ENCODE measurements around the gene CDKN1C.

CDKN1C gene

DNA sequence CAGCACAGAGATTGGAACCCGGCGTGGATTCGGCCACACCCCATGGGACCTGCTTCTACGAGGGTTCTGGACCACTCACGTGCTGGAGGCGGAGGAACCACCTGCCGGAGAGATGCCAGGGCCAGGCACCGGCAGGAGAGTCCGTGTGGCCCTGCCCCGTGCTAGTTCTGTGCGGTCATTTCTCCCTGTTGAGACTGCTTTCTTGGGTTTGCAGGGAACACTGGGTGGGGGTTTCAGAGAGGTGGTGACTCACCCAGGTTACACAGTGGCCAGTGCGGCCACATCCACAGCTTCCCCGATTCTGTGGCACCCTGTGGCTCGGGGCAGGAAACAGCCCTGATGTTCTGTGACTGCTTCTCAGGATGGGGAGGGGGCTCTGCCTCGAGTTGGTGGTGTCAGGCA lies 47.3 kb upstream of the CDKN1C start:
- WGBS, 2 donors (ENCODE audit: extremely low coverage in 2 of 2, insufficient read length in 2 of 2, insufficient replicate concordance in 1 of 2): no CpG with 5 or more reads among the region's 15 CpGs
- H3K9ac ChIP-seq (ENCODE audit: low read depth, low read length, poor library complexity): no peak overlapping the region
- H3K27ac ChIP-seq (replicated peaks; ENCODE audit: low read length): no peak overlapping the region

DNA sequence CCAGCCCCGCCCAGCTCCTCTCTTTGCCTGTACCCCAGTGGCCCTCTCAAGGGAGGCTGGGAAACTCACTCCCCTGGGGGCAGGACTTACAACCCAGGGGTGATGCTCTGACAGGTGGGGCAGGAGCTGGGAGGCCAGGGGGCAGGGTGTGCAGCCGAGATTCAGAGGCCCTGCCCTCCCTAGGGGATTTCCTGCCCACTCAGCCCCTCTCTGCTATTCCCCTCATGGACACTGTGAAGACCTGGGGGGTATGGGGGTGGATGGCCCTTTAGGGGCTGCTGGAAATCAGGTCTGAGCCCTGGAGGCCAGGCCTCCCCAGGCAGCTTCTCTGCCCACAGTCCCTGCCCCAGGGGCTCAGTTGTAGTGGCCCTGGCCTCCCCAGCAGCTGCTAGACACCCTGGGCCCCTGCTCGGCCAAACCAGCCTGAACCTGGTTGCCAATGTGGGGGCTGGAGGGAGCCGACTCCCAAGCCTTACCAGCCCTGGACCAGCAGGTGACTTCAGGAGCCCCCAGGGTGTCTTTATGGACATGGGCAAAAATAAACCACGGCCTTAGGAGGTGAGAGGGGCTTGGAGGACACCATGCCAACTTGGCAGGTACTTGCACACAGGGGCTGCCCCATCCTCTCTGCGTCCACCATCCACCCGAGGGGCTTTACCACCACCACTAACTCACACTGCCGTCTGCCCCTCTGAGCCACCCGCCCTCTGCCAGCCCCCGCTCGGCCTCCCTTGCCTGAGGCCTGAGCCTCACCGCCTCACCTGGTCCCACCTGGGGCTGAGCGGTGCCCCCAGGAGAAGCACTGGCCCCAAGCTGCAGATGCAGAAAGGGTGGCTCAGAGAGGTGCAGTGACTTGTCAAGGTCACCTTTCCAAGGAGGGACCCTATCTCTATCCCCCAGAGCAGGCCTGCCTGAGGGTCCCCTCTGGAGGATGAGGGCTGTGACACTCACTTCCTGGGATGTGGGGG lies 46.5 kb upstream of the CDKN1C start:
- DNase-seq (ENCODE audit: low spot score): no peak
- no peak overlapping the region for H3K14ac ChIP-seq (ENCODE audit: low read length)
- no peak overlapping the region for H2AFZ ChIP-seq (ENCODE audit: low read length)
- H2BK12ac ChIP-seq (ENCODE audit: low read length): no peak overlapping the region
- no peak overlapping the region for H4K91ac ChIP-seq (ENCODE audit: low read depth, low read length, poor library complexity)
- no peak overlapping the region for H3K4ac ChIP-seq (ENCODE audit: low read length)
- H3K9ac ChIP-seq (ENCODE audit: low read depth, low read length, poor library complexity): peak overlapping the region; percentile 21
- H4K8ac ChIP-seq (ENCODE audit: low read depth, low read length): no peak overlapping the region
- peak overlapping the region; percentile 98 for H2AK5ac ChIP-seq (ENCODE audit: low read depth, low read length)
- peaks cover 29 to 59% (median 45%) of the 10 kb centered on the region in 3 experiments for H3K27me3 ChIP-seq (ENCODE audit: control insufficient read depth in 3 of 3, insufficient read depth in 3 of 3, low read depth in 1 of 3, low read length in 3 of 3)
- H3K18ac ChIP-seq (ENCODE audit: low read length): peak overlapping the region; percentile 57
- H3K4me1 ChIP-seq (ENCODE audit: control insufficient read depth in 2 of 2, insufficient read depth in 1 of 2, low read depth in 1 of 2, low read length in 2 of 2): peaks cover 6 to 7% of the 10 kb centered on the region in 2 donors
- no peak overlapping the region for H3K4me2 ChIP-seq (ENCODE audit: insufficient read depth, low read length, poor library complexity, severe bottlenecking)
- H3K23ac ChIP-seq (ENCODE audit: low read depth, low read length, poor library complexity): no peak overlapping the region
- H3K4me3 ChIP-seq (ENCODE audit: low read length in 2 of 2): no peak overlapping the region
- H2BK5ac ChIP-seq (ENCODE audit: low read length): peak overlapping the region; percentile 75
- H2BK15ac ChIP-seq (ENCODE audit: low read length): peak overlapping the region; percentile 37
- H2BK120ac ChIP-seq (ENCODE audit: low read depth, low read length): no peak overlapping the region
- no peaks in the 10 kb centered on the region for H3K79me1 ChIP-seq (ENCODE audit: low read depth, low read length)
- H3K27ac ChIP-seq (replicated peaks; ENCODE audit: low read length): no peak overlapping the region
- WGBS, 2 donors (ENCODE audit: extremely low coverage in 2 of 2, insufficient read length in 2 of 2, insufficient replicate concordance in 1 of 2): no CpG with 5 or more reads among the region's 13 CpGs
- no peaks in the 10 kb centered on the region for H3K36me3 ChIP-seq (replicated peaks in 1 of 2; ENCODE audit: control insufficient read depth in 2 of 2, insufficient read depth in 2 of 2, low read length in 2 of 2)
- peaks cover 11 to 12% of the 10 kb centered on the region in 2 donors for H3K9me3 ChIP-seq (replicated peaks in 1 of 2; ENCODE audit: control insufficient read depth in 2 of 2, insufficient read depth in 1 of 2, low read depth in 1 of 2, low read length in 2 of 2)

More for the DNA sequence above, 47.3 kb upstream of the CDKN1C start:
- no peak overlapping the region for H2BK15ac ChIP-seq (ENCODE audit: low read length)
- no peak overlapping the region for H3K4me2 ChIP-seq (ENCODE audit: insufficient read depth, low read length, poor library complexity, severe bottlenecking)
- H3K4me1 ChIP-seq (ENCODE audit: control insufficient read depth in 2 of 2, insufficient read depth in 1 of 2, low read depth in 1 of 2, low read length in 2 of 2): peaks cover 6 to 7% of the 10 kb centered on the region in 2 donors
- H3K18ac ChIP-seq (ENCODE audit: low read length): peak overlapping the region; percentile 3
- H3K4me3 ChIP-seq (ENCODE audit: low read length in 2 of 2): no peak overlapping the region
- H2BK12ac ChIP-seq (ENCODE audit: low read length): no peak overlapping the region
- no peak overlapping the region for H3K4ac ChIP-seq (ENCODE audit: low read length)
- H2BK5ac ChIP-seq (ENCODE audit: low read length): no peak overlapping the region
- H3K36me3 ChIP-seq (replicated peaks in 1 of 2; ENCODE audit: control insufficient read depth in 2 of 2, insufficient read depth in 2 of 2, low read length in 2 of 2): no peaks in the 10 kb centered on the region
- H3K23ac ChIP-seq (ENCODE audit: low read depth, low read length, poor library complexity): no peak overlapping the region
- H4K91ac ChIP-seq (ENCODE audit: low read depth, low read length, poor library complexity): no peak overlapping the region
- peak overlapping the region; percentile 63 for H2AK5ac ChIP-seq (ENCODE audit: low read depth, low read length)
- no peak overlapping the region for H2AFZ ChIP-seq (ENCODE audit: low read length)
- H2BK120ac ChIP-seq (ENCODE audit: low read depth, low read length): no peak overlapping the region
- no peak overlapping the region for H4K8ac ChIP-seq (ENCODE audit: low read depth, low read length)
- peaks cover 22 to 51% (median 37%) of the 10 kb centered on the region in 3 experiments for H3K27me3 ChIP-seq (ENCODE audit: control insufficient read depth in 3 of 3, insufficient read depth in 3 of 3, low read depth in 1 of 3, low read length in 3 of 3)
- no peak for DNase-seq (ENCODE audit: low spot score)
- H3K9me3 ChIP-seq (replicated peaks in 1 of 2; ENCODE audit: control insufficient read depth in 2 of 2, insufficient read depth in 1 of 2, low read depth in 1 of 2, low read length in 2 of 2): peaks cover 9 to 12% of the 10 kb centered on the region in 2 donors
- no peaks in the 10 kb centered on the region for H3K79me1 ChIP-seq (ENCODE audit: low read depth, low read length)
- no peak overlapping the region for H3K14ac ChIP-seq (ENCODE audit: low read length)

DNA sequence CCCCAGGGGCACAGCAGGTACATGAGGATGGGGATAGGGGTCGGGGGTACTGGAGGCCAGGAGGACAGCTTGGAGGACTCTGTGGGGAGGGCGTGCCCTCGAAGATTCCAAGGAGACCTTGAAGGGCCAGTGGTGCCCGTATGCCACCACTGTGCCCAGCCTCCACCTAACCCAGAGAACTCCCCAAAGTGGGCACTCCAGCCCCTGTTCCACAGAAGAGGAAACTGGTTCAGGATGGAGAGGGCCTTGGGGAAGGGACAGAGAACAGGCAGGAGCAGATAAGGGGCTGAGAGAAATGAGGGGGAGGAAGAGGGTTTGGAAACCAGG lies 45.8 kb upstream of the CDKN1C start:
- H2AFZ ChIP-seq (ENCODE audit: low read length): no peak overlapping the region
- H3K14ac ChIP-seq (ENCODE audit: low read length): peak overlapping the region; percentile 38
- H3K9ac ChIP-seq (ENCODE audit: low read depth, low read length, poor library complexity): peak overlapping the region; percentile 21
- H2BK5ac ChIP-seq (ENCODE audit: low read length): peak overlapping the region; percentile 87
- no peak overlapping the region for H2BK15ac ChIP-seq (ENCODE audit: low read length)
- no peak overlapping the region for H3K4me2 ChIP-seq (ENCODE audit: insufficient read depth, low read length, poor library complexity, severe bottlenecking)
- no CpG with 5 or more reads among the region's 4 CpGs for WGBS, 2 donors (ENCODE audit: extremely low coverage in 2 of 2, insufficient read length in 2 of 2, insufficient replicate concordance in 1 of 2)
- H4K8ac ChIP-seq (ENCODE audit: low read depth, low read length): no peak overlapping the region
- peak overlapping the region; percentile 90 for H2BK12ac ChIP-seq (ENCODE audit: low read length)
- H3K9me3 ChIP-seq (replicated peaks in 1 of 2; ENCODE audit: control insufficient read depth in 2 of 2, insufficient read depth in 1 of 2, low read depth in 1 of 2, low read length in 2 of 2): peaks cover 11 to 15% of the 10 kb centered on the region in 2 donors
- no peaks in the 10 kb centered on the region for H3K36me3 ChIP-seq (replicated peaks in 1 of 2; ENCODE audit: control insufficient read depth in 2 of 2, insufficient read depth in 2 of 2, low read length in 2 of 2)
- no peak overlapping the region for H3K23ac ChIP-seq (ENCODE audit: low read depth, low read length, poor library complexity)
- no peaks in the 10 kb centered on the region for H3K79me1 ChIP-seq (ENCODE audit: low read depth, low read length)
- no peak overlapping the region for H3K27ac ChIP-seq (replicated peaks; ENCODE audit: low read length)
- peaks cover 29 to 66% (median 50%) of the 10 kb centered on the region in 3 experiments for H3K27me3 ChIP-seq (ENCODE audit: control insufficient read depth in 3 of 3, insufficient read depth in 3 of 3, low read depth in 1 of 3, low read length in 3 of 3)
- H2AK5ac ChIP-seq (ENCODE audit: low read depth, low read length): peak overlapping the region; percentile 98
- no peak overlapping the region for H4K91ac ChIP-seq (ENCODE audit: low read depth, low read length, poor library complexity)
- H2BK120ac ChIP-seq (ENCODE audit: low read depth, low read length): no peak overlapping the region
- H3K4ac ChIP-seq (ENCODE audit: low read length): no peak overlapping the region
- H3K4me3 ChIP-seq (ENCODE audit: low read length in 2 of 2): no peak overlapping the region
- H3K18ac ChIP-seq (ENCODE audit: low read length): no peak overlapping the region
- H3K4me1 ChIP-seq (ENCODE audit: control insufficient read depth in 2 of 2, insufficient read depth in 1 of 2, low read depth in 1 of 2, low read length in 2 of 2): peaks cover 6 to 7% of the 10 kb centered on the region in 2 donors
- no peak for DNase-seq (ENCODE audit: low spot score)

DNA sequence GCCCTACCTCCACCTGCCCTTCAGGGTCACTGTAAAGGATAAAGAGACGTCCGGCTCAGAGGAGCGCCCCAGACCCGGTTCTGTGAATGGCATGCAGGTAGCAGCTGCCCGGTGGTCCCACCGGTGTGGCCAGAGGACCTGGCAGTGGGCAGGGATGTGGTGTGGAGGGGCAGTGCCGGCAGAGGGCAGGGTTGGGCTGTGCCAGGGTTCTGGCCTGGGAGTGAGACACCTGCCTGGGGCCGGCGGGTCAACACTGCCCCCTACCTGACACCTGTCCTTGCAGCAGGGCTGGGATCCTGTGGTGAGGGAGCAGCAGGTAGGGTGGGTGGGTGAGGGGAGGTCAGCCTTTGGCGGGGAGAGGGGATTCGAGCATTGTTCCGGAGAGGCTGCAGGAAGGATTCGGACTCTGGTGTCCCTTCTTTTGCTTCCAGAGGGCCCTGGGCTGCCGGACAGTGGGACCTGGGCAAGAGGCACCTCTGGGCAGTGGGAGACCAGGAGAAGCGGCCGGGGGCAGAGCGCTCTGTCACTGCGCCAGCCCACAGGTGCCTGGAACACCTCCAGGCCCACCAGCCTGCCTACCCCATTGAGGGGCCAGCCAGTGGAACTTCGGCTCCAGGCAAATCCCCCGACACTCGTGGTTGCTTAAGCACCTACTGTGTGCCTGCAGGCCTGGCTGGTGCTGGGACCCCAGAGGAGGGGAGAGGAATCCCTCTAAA lies 45.3 kb upstream of the CDKN1C start:
- Histone ChIP-seq H3K4me2 (ENCODE audit: insufficient read depth, low read length, poor library complexity, severe bottlenecking) (peak overlapping the region; percentile 52), H3K4me3 (ENCODE audit: low read length in 2 of 2) (no peak overlapping the region), H3K27ac (replicated peaks; ENCODE audit: low read length) (no peak overlapping the region), H3K9me3 (replicated peaks in 1 of 2; ENCODE audit: control insufficient read depth in 2 of 2, insufficient read depth in 1 of 2, low read depth in 1 of 2, low read length in 2 of 2) (peaks cover 11 to 15% of the 10 kb centered on the region in 2 donors), H4K8ac (ENCODE audit: low read depth, low read length) (no peak overlapping the region), H3K14ac (ENCODE audit: low read length) (peak overlapping the region; percentile 56), H3K4ac (ENCODE audit: low read length) (no peak overlapping the region), H3K36me3 (replicated peaks in 1 of 2; ENCODE audit: control insufficient read depth in 2 of 2, insufficient read depth in 2 of 2, low read length in 2 of 2) (no peaks in the 10 kb centered on the region), H3K79me1 (ENCODE audit: low read depth, low read length) (no peaks in the 10 kb centered on the region), H3K4me1 (ENCODE audit: control insufficient read depth in 2 of 2, insufficient read depth in 1 of 2, low read depth in 1 of 2, low read length in 2 of 2) (peaks cover 6 to 7% of the 10 kb centered on the region in 2 donors), H3K9ac (ENCODE audit: low read depth, low read length, poor library complexity) (peak overlapping the region; percentile 21), H2BK15ac (ENCODE audit: low read length) (no peak overlapping the region), H3K18ac (ENCODE audit: low read length) (peak overlapping the region; percentile 74), H2BK12ac (ENCODE audit: low read length) (peak overlapping the region; percentile 90), H2AK5ac (ENCODE audit: low read depth, low read length) (peak overlapping the region; percentile 98), H3K27me3 (ENCODE audit: control insufficient read depth in 3 of 3, insufficient read depth in 3 of 3, low read depth in 1 of 3, low read length in 3 of 3) (peaks cover 29 to 66% (median 50%) of the 10 kb centered on the region in 3 experiments), H4K91ac (ENCODE audit: low read depth, low read length, poor library complexity) (no peak overlapping the region), H2BK120ac (ENCODE audit: low read depth, low read length) (no peak overlapping the region), H2BK5ac (ENCODE audit: low read length) (peak overlapping the region; percentile 87), H2AFZ (ENCODE audit: low read length) (peak overlapping the region; percentile 62), H3K23ac (ENCODE audit: low read depth, low read length, poor library complexity) (no peak overlapping the region)
- DNase-seq (ENCODE audit: low spot score): peak; percentile 24
- no CpG with 5 or more reads among the region's 21 CpGs for WGBS, 2 donors (ENCODE audit: extremely low coverage in 2 of 2, insufficient read length in 2 of 2, insufficient replicate concordance in 1 of 2)
